DND-41 (cell line): ENCODE measurements around the gene ASB9.

Experiments used
- EZH2 ChIP-seq: IDR thresholded peaks from 3 replicates; pipeline ENCODE4 v1.6.1; 2012; ENCODE audit warnings: borderline replicate concordance, low read depth, mild to moderate bottlenecking, moderate library complexity, low read length, inconsistent platforms; ENCODE audit not compliant: severe bottlenecking
- TF ChIP-seq, protein P1 (sequence below): IDR thresholded peaks from 2 replicates; pipeline ENCODE4 v1.5.1; 2012; ENCODE audit warnings: borderline replicate concordance, low read length, moderate library complexity, mild to moderate bottlenecking; ENCODE audit not compliant: poor library complexity, severe bottlenecking; ENCODE audit errors: extremely low read depth

DNA sequence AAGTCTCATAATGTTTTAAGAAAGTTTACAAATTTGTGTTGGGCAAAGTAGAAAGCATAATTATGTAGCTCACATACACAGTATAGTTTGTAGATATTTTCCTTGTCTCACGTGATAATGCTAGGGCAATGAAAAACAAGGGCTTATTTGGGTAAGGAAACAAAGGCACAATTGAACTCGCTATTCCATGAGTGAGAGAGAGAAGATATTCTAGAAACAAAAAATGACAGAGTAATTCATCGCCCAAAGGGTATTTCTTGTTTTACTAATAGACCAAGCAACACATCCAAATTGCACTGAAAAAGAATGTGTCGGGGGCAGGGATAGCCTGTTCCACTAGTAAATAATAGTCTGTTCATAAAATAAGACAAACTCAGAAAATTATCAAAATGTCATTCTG is 49.2 kb upstream of the ASB9 start:
- TF ChIP-seq, protein P1, sequence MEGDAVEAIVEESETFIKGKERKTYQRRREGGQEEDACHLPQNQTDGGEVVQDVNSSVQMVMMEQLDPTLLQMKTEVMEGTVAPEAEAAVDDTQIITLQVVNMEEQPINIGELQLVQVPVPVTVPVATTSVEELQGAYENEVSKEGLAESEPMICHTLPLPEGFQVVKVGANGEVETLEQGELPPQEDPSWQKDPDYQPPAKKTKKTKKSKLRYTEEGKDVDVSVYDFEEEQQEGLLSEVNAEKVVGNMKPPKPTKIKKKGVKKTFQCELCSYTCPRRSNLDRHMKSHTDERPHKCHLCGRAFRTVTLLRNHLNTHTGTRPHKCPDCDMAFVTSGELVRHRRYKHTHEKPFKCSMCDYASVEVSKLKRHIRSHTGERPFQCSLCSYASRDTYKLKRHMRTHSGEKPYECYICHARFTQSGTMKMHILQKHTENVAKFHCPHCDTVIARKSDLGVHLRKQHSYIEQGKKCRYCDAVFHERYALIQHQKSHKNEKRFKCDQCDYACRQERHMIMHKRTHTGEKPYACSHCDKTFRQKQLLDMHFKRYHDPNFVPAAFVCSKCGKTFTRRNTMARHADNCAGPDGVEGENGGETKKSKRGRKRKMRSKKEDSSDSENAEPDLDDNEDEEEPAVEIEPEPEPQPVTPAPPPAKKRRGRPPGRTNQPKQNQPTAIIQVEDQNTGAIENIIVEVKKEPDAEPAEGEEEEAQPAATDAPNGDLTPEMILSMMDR = no peak
- no peak for TF ChIP-seq EZH2
